22Rv1 (cell line): Measurements from ENCODE around the gene ACTBL2.

Experiments used
- H3K27ac ChIP-seq: fragments of 450-650 bp; 2 replicates; pipeline ENCODE4 v1.5.1; 2017
- CTCF ChIP-seq: fragments of 450-650 bp; IDR thresholded peaks from 2 replicates; pipeline ENCODE4 v1.5.1; 2017; ENCODE audit warnings: mild to moderate bottlenecking
- ZFX ChIP-seq: fragments of 450-650 bp; IDR thresholded peaks from 2 replicates; pipeline ENCODE4 v1.6.1; 2017; ENCODE audit warnings: antibody characterized with exemption, borderline replicate concordance

The ACTBL2 gene

DNA sequence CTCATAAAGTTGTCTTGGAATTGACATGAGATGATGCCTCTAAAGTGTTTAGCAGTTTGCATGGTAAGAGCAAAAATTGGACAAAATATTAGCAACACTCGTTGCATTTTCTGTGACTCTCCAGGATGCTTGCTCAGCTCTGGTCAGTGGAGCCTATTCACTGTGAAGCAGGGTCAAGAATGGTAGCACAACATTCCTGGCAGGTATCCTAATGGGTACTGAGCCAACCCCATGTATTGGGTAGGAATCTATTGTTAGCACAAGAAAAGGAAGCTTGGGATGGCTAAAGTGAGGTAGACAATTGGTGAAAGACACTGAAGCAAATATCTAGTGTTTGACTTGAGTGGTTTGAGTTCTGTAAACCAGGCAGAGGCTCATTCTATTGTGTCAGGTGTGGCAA, 10.4 kb upstream of the ACTBL2 start:
- TF ChIP-seq ZFX (no peak), CTCF (no peak)
- H3K27ac ChIP-seq: no peak overlapping the region

DNA sequence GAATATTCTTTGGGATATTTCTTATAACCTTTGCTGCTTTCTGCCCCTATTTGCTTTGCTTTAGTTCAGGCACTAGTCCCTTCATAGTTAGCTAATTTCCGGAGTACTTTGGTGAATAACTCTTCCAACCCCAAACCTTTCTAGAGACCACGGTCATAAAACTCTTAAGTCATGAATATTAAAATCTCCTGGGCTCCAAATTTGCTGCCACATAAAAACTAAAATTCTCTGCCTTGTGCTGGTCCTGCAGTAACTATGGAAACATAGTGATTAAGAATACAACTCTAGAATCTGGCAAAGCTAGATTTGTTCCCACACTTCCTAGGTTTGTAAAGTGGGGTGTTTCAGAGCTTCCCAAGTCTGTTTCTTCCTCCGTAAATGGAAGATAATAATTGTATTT, 10.0 kb upstream of the ACTBL2 start:
- H3K27ac ChIP-seq: no peak overlapping the region
- TF ChIP-seq ZFX (no peak), CTCF (no peak)

DNA sequence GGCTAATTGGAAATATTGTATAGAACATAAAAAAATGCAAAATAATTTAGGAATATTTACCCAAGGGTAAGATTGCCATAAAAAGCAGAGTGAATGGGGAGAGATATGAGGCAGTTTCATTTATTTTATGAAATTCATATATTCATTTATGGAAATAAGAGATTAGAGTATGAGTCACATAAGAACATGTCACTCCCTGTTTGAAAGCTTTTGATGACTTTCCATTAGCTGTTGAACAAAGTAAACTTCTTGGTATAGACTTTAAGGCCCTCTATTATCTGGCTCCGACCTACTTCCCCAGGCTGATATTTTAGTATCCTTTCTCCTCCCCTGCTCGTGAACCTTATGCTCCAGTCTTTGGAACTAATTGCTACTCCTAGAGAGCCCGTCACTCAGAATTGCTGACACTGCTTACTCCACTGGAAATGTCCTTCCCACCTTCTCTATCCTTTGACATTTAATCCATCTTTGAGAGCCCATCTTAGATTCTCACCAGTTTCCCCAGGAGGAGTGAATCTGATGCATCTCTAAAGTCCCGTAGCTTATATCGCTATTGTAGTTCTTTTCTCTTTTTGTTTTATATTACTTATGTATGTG, 8.9 kb upstream of the ACTBL2 start:
- TF ChIP-seq CTCF: no peak
- TF ChIP-seq ZFX: no peak
- no peak overlapping the region for H3K27ac ChIP-seq

DNA sequence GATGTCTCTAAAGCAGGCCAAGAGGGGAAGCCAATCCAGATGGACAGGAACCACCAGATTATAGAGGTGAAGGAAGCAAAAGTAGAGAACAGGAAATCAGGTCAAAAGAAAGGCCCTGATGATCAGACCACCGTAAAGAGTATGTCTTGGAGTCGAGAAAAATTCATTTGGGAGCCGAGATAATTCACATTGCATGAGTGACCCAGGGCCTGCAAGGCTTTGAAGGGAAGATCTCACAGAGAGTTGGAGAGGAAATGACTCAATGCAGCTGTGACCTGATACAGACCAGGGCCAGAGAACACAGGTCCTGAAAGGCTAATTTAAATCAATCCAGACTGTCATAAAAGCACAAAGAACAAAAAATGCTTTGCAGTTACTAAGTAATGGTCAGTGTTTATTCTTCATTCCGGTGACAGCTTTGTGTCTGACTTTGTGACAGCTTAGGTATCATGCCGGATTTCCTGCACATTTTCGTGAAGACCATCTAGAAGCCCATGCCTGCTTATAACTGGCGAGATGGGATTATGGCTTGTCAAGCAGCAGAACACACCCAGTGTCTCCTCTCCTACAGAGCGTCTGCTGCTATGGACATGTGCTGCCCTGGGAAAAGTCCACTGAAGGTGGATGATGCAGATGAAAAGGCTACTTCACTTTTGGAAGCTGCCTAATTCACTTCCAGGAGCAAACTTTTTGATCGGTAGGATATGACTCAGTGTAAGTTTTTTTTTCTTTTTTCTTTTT, 5.8 kb upstream of the ACTBL2 start:
- no peak for TF ChIP-seq ZFX
- no peak for TF ChIP-seq CTCF
- no peak overlapping the region for H3K27ac ChIP-seq

DNA sequence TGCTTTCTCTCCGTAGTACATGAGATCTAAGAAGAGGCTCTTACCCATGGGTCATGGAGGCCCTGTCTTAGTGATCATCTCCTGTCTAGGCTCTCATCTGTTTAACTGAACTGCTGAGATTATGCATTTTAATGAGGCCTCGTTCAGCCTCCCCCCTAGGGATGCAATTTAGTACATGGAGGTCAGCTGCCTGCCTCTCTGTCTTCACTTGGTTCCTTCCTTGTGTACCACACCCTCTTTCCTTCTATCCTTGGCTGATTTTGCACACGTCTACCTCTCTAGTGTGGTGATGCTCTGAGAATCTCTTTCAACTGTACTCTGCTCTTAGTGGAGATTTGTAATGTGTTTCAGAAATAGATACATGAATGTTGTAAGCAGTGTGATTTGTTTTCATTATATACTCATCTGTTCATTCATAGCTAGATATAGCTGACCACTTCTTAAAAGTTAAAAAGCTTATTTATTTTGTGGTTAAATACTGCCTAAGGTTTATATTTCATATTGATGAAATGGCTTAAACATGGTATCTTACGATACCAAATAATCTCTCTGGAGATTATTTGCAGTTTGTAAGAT, 3.5 kb upstream of the ACTBL2 start:
- TF ChIP-seq CTCF (no peak), ZFX (no peak)
- no peak overlapping the region for H3K27ac ChIP-seq

DNA sequence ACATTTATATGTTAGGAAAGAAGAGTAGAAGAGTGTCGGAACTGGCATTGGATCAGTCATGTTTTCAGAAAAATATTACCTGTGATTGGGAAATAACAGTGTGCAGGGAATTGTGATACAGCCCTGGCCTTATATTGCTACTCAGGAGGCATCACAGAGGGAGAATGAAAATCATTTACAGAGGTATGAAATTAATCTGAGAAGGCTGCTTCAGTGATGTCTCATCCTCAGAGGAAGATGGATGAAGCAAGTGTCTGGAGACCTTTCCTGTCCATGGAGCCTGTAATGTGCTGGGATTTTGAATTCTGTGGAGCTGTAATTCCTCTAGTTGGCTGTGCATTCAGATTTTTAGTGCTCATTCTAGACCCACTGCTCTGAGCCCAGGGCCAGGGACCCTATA, 3.8 kb downstream of the ACTBL2 start:
- TF ChIP-seq ZFX (no peak), CTCF (no peak)
- H3K27ac ChIP-seq: no peak overlapping the region

DNA sequence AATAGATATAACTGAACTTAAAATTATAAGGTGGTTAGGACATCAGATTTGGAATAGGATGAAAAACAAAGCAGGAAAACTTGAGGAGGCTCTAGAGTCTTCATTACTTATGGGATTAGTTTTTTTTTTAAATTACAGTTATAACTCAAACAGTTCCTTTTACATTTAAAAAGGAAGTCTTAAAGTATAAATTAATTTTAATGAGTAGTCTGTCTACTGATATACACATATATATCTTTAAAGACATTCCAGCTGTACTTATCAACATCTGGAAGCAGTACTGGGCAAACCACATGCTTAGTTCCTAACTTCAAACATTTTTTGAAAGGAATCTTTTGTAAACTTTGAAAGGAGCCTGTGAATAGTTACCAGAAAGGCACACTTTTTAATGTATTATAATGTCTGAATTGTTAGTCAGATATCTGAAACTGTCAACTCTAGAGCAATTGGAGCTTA, 6.0 kb downstream of the ACTBL2 start:
- TF ChIP-seq ZFX: no peak
- no peak for TF ChIP-seq CTCF
- H3K27ac ChIP-seq: no peak overlapping the region
